Measurements from ENCODE around the gene SEC63.

- TF ChIP-seq CTCF (IDR thresholded peaks at IDR 0.05) (peak; percentile 98), CBFB (CRISPR knock-in tag; IDR thresholded peaks at IDR 0.05; ENCODE audit: low read depth) (no peak), ESRRA (CRISPR knock-in tag; IDR thresholded peaks at IDR 0.05; ENCODE audit: borderline replicate concordance) (no peak)
These were observed 109.9 kb downstream of the SEC63 start for GRCh38 chr6:107847844-107848802.
